HG02610 (cell line): ENCODE measurements around the gene ST6GALNAC6.
"Not testable (repeated sequence)": the region's sequence is repeated elsewhere in the genome, so short reads cannot be mapped to it uniquely, and the experiment has no call there.

Source experiments
- ATAC-seq: cut with Tn5 transposase; IDR thresholded peaks from one replicate; pipeline ENCODE4 v1.9.1; 2021; ENCODE audit warnings: mild to moderate bottlenecking, moderate library complexity; ENCODE audit not compliant: unreplicated experiment

The ST6GALNAC6 gene

DNA sequence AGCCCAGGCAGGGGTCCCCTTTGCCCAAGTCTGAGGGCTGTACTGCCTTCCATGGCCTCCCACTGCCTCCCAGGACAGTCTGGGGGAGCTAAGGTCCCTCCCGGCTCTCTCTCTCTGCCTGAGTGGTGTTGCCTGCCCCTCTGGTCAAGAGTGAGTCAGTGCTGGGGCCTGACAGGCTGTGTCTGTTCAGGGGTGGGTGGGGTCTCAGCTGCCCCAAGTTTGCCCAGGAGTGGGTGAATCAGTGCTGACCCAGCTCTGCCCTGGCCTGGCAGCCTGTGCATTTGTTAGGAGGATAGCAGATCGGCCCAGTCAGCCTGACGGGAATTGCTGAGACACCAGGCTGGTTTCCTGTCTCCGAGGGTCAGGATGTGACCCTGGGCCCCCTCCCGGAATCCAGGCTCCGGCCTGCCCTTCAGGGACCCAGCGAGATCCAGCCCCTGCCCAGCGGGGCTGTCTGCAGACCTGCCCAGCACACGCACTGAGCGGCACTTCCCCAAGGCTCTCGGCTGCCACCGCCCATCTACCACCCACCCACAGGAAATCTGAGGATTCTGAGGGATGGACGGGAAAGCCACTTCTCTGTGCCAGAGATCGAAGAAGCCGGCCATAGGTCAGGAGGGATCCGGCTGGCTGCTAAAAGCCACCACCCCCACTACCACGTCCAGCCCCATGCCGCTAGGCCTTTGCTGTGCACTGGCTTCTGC lies 60.9 kb downstream of the ST6GALNAC6 start:
- ATAC-seq = no peak

GRCh38 chr9:127837346-127837745 lies 62.1 kb downstream of the ST6GALNAC6 start:
- ATAC-seq = no peak

- not testable (repeated sequence) for ATAC-seq
Observed at GRCh38 chr9:127836561-127836960, 62.8 kb downstream of the ST6GALNAC6 start.

DNA sequence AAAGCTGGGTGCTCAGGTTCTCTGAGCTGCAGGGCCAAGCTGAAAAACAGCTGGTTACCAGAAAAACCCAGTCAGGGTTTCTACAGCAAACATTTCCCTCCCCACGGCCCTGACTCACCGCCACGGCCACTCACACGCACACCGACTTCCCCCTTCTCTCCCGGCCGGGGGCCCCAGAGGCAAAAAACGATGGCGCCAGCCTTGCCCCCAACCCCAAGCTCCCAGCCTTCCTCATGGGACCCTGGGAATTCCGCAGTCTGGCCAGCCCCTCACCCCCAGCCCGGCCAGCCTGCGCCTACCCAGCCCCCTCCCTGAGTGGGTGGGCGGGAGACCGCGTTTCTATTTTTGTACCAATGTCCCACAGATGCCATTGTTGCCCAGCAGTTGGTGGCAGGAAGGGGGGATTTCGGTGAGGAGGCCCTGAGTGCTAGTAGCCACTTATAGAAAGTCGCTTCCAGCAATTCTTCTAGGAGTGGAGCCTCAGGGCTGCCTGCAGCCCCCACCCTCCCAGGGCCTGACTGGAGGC lies 63.3 kb downstream of the ST6GALNAC6 start:
- ATAC-seq = no peak
